ENCODE data around the gene GET3.

GET3 gene

GRCh38 chr19:12792051-12792852 is 55.0 kb downstream of the GET3 start:
- Mint-ChIP-seq H3K27ac (peak overlapping the region; percentile 99), H3K4me1 (peaks cover 56% of the 10 kb centered on the region), H3K36me3 (ENCODE audit: low read depth) (peaks cover 10% of the 10 kb centered on the region)

GRCh38 chr19:12792853-12793289 is 55.6 kb downstream of the GET3 start:
- Mint-ChIP-seq H3K36me3 (ENCODE audit: low read depth) (peaks cover 16% of the 10 kb centered on the region), H3K4me1 (peaks cover 56% of the 10 kb centered on the region), H3K27me3 (ENCODE audit: low read depth, poor library complexity) (peaks cover 4% of the 10 kb centered on the region), H3K27ac (peak overlapping the region; percentile 71), H3K9me3 (no peaks in the 10 kb centered on the region), H3K4me3 (peak overlapping the region; percentile 87)
- no peak for TF ChIP-seq CTCF (IDR thresholded peaks at IDR 0.05)
- DNase-seq: no peak

More at GRCh38 chr19:12792051-12792852, 55.0 kb downstream of the GET3 start:
- peak; percentile 71 for DNase-seq
- no peak for TF ChIP-seq CTCF (IDR thresholded peaks at IDR 0.05)
- H3K27me3 Mint-ChIP-seq (ENCODE audit: low read depth, poor library complexity): peaks cover 4% of the 10 kb centered on the region
- peak overlapping the region; percentile 87 for H3K4me3 Mint-ChIP-seq
- no peaks in the 10 kb centered on the region for H3K9me3 Mint-ChIP-seq

- Mint-ChIP-seq H3K4me1 (peaks cover 49% of the 10 kb centered on the region), H3K27me3 (ENCODE audit: low read depth, poor library complexity) (peaks cover 4% of the 10 kb centered on the region), H3K27ac (peak overlapping the region; percentile 81), H3K9me3 (no peaks in the 10 kb centered on the region), H3K36me3 (ENCODE audit: low read depth) (peaks cover 19% of the 10 kb centered on the region), H3K4me3 (peak overlapping the region; percentile 87)
- peak; percentile 92 for DNase-seq
- TF ChIP-seq CTCF (IDR thresholded peaks at IDR 0.05): no peak
Observed at GRCh38 chr19:12793290-12794195, 56.2 kb downstream of the GET3 start.

- Mint-ChIP-seq H3K27me3 (ENCODE audit: low read depth, poor library complexity) (peaks cover 4% of the 10 kb centered on the region), H3K36me3 (ENCODE audit: low read depth) (peaks cover 26% of the 10 kb centered on the region), H3K4me3 (peak overlapping the region; percentile 68), H3K4me1 (peaks cover 41% of the 10 kb centered on the region), H3K27ac (no peak overlapping the region), H3K9me3 (no peaks in the 10 kb centered on the region)
- no peak for DNase-seq
- TF ChIP-seq CTCF (IDR thresholded peaks at IDR 0.05): no peak
Observed at GRCh38 chr19:12794196-12794941, 57.1 kb downstream of the GET3 start.

- peaks cover 4% of the 10 kb centered on the region for H3K27me3 Mint-ChIP-seq (ENCODE audit: low read depth, poor library complexity)
- no peak for TF ChIP-seq CTCF (IDR thresholded peaks at IDR 0.05)
- no peak for DNase-seq
- no peaks in the 10 kb centered on the region for H3K9me3 Mint-ChIP-seq
- H3K4me1 Mint-ChIP-seq: peaks cover 40% of the 10 kb centered on the region
- no peak overlapping the region for H3K27ac Mint-ChIP-seq
- H3K4me3 Mint-ChIP-seq: no peak overlapping the region
- H3K36me3 Mint-ChIP-seq (ENCODE audit: low read depth): peaks cover 31% of the 10 kb centered on the region
Observed at GRCh38 chr19:12794971-12795381, 57.7 kb downstream of the GET3 start.

Measured in nephron progenitor cell (in vitro differentiated cells).